IPS-18c (cell line): ENCODE measurements around the gene RTP3.

Experiments used
- H3K4me3 ChIP-seq: 2 replicates; pipeline ENCODE4 v1.7.0; 2013; ENCODE audit warnings: low read depth, mild to moderate bottlenecking, low read length, moderate library complexity; ENCODE audit not compliant: insufficient read depth
- H3K9me3 ChIP-seq: one replicate; pipeline ENCODE4 v1.6.1; 2013; ENCODE audit warnings: mild to moderate bottlenecking, low read length, moderate library complexity; ENCODE audit not compliant: control insufficient read depth, insufficient read depth

The RTP3 gene

GRCh38 chr3:46466871-46467403 lies 30.8 kb upstream of the RTP3 start:
- no peaks in the 10 kb centered on the region for H3K9me3 ChIP-seq

DNA sequence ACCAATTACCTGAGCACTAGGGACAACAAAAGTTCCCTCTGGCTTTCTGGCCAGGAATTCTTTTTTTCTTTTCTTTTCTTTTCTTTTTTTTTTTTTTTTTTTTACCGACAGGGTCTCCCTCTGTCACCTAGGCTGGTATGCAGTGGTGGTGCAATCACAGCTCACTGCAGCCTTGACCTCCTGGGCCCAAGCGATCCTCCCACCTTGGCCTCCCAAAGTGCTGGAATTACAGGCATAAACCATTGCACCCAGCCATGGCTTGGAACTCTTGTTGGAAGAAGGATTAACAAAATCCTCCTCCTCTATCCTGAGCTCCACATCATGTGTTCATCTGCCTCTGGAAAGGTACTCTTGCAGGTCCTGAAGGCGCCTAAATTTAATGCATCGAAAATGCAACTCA lies 30.2 kb upstream of the RTP3 start:
- Histone ChIP-seq H3K9me3 (no peaks in the 10 kb centered on the region), H3K4me3 (no peak overlapping the region)

More at GRCh38 chr3:46466871-46467403, 30.8 kb upstream of the RTP3 start:
- H3K4me3 ChIP-seq: no peak overlapping the region

DNA sequence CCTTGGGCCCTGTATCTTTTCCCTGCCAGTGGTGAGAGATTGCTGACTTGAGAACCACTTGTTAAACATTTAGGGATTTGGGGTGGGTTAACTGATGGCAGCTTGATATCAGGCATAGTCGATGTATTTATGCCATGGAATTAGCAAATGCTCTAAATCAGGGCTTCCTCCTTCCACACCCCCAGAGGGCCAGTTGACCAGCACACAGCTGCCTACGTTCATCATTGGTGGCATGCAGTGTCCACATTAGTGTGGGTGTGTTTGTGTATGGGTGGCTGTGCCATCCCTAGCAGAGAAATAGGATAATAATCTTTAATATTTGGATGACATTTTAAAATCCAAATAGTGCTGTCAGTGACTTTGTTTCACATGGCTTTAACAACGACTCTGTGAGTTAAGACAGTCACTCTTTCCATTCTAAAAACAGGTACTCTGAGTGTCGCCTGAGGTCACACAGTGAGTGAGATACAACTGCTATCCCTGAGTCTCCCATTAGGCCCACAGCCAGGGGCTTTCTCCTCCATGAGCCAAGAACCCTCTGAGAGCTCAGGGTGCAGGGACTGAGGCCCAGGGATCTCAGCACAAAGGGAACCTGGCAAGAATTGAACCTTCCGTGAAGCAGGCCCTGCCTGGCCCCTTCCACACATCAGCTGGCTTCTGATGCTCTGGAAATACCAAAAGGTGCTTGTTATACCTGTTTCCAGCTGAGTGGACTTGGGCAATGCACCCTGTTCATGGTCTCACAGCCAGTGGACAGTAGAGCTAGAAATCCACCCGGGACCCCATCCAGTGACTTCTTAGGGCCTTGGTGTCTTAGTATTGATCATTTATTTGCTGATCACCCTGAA lies 28.8 kb upstream of the RTP3 start:
- H3K4me3 ChIP-seq: no peak overlapping the region
- H3K9me3 ChIP-seq: no peaks in the 10 kb centered on the region

DNA sequence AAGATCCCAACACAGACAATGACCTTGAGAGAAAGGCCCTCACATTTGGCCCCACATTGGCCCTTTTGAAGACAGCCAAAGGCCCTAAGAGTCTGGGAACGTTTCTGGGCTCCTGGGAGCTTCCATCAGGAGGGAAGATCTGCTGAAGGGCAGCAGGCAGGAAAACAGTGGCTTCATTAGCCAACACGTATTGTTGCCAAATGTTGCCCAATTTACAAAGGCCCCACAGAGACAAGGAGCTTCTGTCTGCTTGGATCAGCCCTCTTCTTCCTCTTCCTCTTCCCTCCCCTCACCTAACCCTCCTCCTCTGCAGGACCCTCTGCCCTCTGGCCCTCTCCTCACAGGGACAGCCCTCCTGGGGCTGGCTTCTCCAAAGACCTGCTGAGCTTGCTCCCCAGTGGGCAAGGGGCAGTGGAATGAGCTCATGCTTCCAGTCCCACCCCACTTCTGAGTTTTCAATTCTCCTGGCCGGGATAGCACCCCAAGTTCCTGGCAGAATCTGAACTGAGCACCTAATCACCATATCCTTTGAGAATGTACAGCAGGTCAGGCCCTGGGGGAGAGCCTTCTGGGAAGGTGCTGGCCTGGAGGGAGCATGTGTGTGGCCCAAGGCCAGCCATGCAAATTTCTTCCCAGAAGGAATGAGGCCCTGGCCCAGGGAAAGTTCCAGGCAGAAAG lies 28.0 kb upstream of the RTP3 start:
- Histone ChIP-seq H3K9me3 (no peaks in the 10 kb centered on the region), H3K4me3 (no peak overlapping the region)

- Histone ChIP-seq H3K4me3 (no peak overlapping the region), H3K9me3 (no peaks in the 10 kb centered on the region)
Observed at GRCh38 chr3:46470831-46471230, 26.9 kb upstream of the RTP3 start.

DNA sequence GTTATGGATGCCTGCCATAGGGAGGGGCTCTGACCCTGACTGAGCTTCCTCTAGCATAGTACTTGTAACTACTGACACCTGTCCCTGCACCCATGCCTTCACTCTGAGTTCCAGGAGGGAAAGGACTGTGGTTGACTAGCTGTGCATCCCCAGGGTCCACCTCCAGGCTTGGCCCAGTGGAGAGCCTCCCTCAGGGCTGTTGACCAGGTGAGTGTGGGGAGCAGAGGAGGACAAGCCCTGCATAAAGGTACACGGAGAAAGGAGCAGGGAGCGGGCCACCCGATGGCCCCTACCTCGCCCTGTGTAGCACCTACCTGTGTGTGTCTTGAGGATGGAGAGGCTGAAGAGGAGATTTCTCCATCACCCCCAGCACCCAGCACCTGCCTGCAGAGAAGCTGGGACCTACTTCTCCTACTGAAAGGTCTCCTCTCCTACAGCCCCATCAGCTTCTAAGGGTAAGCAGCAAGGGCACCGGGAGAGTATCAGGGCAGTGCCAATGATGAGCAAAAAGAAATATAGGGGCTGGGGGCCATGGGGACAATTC lies 26.3 kb upstream of the RTP3 start:
- Histone ChIP-seq H3K9me3 (no peaks in the 10 kb centered on the region), H3K4me3 (no peak overlapping the region)

DNA sequence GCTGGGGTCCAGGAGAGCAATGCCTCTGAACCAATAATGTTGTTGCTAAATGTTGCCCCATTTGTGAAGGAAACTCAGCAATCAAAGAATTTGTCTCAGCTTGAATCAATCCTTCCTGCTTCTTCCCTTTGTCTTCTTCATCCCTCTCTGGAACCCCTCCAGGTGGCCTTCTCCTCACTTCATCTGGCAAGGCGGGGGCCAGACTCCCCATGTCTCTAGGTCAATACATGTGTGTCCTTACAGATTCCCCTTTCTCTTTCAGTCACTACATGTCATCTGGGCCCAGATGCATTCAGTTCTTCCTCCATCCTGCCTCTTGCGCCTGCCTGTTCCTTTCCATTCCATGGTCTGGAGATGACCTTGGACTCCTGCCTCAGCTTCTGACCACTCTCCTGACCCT lies 25.0 kb upstream of the RTP3 start:
- no peaks in the 10 kb centered on the region for H3K9me3 ChIP-seq
- no peak overlapping the region for H3K4me3 ChIP-seq

DNA sequence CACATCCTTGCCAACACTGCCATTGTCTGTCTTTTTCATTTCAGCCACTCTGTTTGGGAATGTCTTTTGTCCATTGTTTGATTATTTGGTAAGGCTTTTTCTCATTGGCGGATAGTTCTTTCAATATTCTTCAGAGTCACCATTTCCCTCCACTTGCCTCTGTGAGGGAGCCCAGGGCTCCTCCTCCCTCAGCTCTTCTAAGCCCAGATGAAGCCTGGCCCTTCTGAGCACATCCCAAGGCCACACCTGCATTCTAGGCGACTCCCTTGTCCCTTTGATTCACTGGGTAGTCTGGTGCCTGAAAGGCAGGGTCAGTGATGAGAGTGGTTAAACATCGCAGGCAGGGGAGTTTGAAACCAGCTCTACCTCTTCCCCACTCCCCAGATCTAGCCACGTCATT lies 20.6 kb upstream of the RTP3 start:
- Histone ChIP-seq H3K9me3 (no peaks in the 10 kb centered on the region), H3K4me3 (no peak overlapping the region)

DNA sequence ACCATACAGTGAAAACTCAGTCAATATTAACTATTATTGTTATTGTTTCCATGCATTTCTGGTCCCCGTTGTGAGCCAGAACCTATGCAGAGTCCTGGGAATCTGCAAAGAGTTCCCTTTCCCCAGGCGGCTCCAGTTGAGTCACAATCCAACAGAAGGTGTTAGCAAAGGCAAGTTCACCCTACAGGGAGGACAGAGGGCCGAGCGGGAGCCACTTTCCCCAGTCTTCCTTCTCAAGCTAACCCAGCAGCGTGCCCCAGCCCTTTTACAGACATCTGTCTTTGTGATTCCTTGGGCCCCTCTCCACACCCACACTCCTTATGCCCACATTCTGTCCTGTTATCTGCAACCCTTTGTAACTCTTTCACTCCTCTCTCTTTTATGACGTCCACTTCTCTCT lies 20.0 kb upstream of the RTP3 start:
- H3K4me3 ChIP-seq: no peak overlapping the region
- no peaks in the 10 kb centered on the region for H3K9me3 ChIP-seq

GRCh38 chr3:46478341-46478740 lies 19.4 kb upstream of the RTP3 start:
- no peak overlapping the region for H3K4me3 ChIP-seq
- H3K9me3 ChIP-seq: no peaks in the 10 kb centered on the region

DNA sequence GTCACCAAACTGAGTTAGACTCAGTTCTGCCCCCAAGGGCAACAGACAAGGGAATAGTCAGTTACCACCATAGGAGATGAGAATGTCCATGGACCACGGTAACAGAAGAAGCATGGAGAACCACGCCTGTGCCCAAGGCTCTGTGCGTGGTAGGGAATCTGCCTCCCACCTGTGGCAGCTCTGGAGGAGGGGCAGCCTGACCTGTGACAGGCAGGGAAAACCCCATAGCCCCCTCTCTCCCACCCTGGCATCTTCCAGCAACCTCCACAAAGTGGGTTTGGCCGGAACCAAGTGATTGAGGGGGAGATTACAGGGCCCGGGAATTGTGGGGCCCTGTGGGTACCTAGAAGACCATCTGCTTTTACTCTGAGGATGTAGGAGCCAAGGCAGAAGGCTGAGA lies 18.8 kb upstream of the RTP3 start:
- no peak overlapping the region for H3K4me3 ChIP-seq
- H3K9me3 ChIP-seq: no peaks in the 10 kb centered on the region

DNA sequence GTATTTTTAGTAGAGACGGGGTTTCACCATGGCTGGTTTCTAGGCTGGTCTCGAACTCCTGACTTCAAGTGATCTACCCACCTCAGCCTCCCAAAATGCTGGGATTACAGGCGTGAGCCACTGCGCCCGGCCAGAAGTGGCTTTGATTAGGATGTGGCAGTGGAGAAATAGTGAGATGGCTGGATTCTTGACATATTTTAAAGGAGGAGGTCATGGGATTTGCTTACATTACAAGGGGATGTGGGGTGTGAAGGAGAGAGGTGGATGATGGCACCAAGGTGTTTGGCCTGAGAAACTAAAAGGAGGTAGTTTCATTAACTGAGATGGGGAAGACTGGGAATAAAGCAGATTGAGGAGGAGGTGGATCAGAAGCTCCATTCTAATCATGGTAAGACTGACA lies 18.1 kb upstream of the RTP3 start:
- Histone ChIP-seq H3K4me3 (no peak overlapping the region), H3K9me3 (no peaks in the 10 kb centered on the region)

DNA sequence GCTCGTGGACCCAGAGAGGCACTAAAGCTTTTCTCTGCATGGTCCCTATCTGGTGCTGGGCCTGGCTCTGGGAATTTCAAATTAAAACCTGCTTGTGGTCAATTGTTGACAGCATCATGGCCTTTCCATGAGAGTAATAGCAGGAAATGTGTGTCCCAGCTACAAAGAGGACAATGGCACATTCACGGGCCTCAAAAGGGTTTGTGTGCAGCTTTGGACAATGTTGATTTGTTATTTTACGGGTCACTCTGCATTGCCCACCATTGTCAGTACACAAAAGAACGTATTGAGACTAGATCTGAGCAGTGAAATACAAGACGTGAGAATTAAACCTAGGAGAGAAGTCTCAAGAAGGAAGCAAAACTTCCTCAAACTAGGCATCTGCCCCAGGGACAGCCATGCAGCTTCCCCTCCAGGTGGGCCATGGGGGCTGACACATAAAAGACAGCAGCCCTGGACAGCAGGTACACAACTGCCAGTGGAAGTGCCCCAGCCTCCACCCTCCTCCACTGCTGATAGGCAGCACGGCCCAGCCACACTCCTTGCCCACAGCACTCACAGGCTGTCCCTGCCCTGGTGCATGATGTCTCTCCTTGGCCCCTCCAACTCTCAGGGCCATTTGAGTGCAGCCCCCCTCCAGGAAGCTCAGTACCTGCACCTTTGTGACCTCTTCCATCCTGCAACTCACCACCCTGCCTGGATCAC lies 17.1 kb upstream of the RTP3 start:
- no peaks in the 10 kb centered on the region for H3K9me3 ChIP-seq
- no peak overlapping the region for H3K4me3 ChIP-seq

GRCh38 chr3:46481636-46482035 lies 16.1 kb upstream of the RTP3 start:
- no peak overlapping the region for H3K4me3 ChIP-seq
- no peaks in the 10 kb centered on the region for H3K9me3 ChIP-seq

DNA sequence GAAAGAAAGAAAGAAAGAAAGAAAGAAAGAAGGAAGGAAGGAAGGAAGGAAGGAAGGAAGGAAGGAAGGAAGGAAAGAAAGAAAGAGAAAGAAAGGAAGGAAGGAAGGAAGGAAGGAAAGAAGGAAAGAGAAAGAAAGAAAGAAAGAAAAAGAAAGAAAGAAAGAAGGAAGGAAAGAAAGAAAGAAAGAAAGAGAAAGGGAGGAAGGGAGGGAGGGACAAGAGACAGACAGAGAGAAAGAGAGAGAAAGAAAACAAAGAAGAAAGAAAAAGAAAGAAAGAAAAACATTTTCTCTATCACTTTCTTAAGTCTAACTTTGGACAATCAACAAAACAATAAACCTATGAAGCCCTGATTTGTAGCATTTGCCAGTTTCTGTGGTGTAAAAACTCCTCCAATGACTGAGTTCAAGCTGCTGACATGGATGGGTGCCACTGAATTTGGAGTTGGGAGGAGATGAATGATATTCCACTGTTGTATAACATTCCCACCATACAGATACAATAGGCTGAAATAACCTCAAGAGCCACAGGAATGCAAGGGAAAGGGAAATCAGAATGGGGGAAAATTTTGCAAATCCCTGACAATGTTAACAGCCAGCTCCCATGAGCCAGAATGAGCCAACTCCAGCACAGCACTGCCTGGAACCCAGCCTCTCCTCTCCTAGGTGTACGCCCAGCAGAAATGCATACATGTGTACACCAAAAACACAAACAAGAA lies 15.0 kb upstream of the RTP3 start:
- no peak overlapping the region for H3K4me3 ChIP-seq

DNA sequence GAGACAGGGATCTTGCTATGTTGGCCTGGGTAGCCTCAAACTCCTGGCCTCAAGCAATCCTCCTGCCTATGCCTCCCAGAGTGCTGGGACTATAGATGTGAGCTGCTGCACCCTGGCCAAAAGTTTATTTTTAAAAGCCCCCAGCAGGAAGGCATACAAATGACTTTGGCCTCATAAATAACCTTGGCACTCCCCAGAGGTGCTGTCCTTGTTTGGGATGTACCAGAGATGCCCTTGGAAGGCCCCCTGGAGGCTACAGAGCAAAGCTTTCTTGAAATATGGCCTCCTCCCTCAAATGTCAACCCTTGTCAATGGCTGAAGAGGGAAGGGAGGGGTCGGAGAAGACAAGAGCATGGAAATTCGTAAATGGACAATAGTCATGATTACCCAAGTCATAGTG lies 14.0 kb upstream of the RTP3 start:
- Histone ChIP-seq H3K9me3 (no peaks in the 10 kb centered on the region), H3K4me3 (no peak overlapping the region)

More for the DNA sequence above, 15.0 kb upstream of the RTP3 start:
- H3K9me3 ChIP-seq: no peaks in the 10 kb centered on the region

GRCh38 chr3:46484388-46484787 lies 13.4 kb upstream of the RTP3 start:
- no peak overlapping the region for H3K4me3 ChIP-seq
- no peaks in the 10 kb centered on the region for H3K9me3 ChIP-seq
